SU-DHL-6 (cell line): Measurements from ENCODE around the gene HBZ.
"Not testable (repeated sequence)": the region's sequence is repeated elsewhere in the genome, so short reads cannot be mapped to it uniquely, and the experiment has no call there.

Source experiments
- H2AFZ ChIP-seq: fragments of 200-600 bp; sonication (generic); 2 replicates; pipeline ENCODE4 v1.6.1; 2014; ENCODE audit warnings: low read depth, mild to moderate bottlenecking, moderate library complexity, mixed read lengths, antibody characterized with exemption, low read length; ENCODE audit not compliant: severe bottlenecking
- H3F3A ChIP-seq: fragments of 200-600 bp; shearing (Covaris generic); 2 replicates; pipeline ENCODE4 v1.6.0; 2016; ENCODE audit warnings: antibody characterized with exemption, mild to moderate bottlenecking; ENCODE audit not compliant: insufficient read depth
- H3K27ac ChIP-seq: fragments of 200-600 bp; sonication (generic); 2 replicates; pipeline ENCODE4 v1.5.1; 2016; ENCODE audit warnings: low read depth, mild to moderate bottlenecking, low read length, moderate library complexity, mixed read lengths
- H3K27me3 ChIP-seq: fragments of 200-600 bp; sonication (generic), shearing (Covaris generic); 2 replicates; pipeline ENCODE4 v1.6.0; 2014; ENCODE audit warnings: mild to moderate bottlenecking, low read length
- H3K36me3 ChIP-seq: fragments of 200-600 bp; sonication (generic); 2 replicates; pipeline ENCODE4 v1.6.1; 2014; ENCODE audit warnings: mild to moderate bottlenecking, low read length, mixed read lengths
- H3K4me2 ChIP-seq: fragments of 300-600, 200-600 bp; shearing (Covaris generic), sonication (generic); 2 replicates; pipeline ENCODE4 v1.6.0; 2014; ENCODE audit warnings: low read length, low read depth, mild to moderate bottlenecking; ENCODE audit not compliant: poor library complexity, severe bottlenecking
- H3K4me3 ChIP-seq: fragments of 200-600 bp; sonication (generic); 2 replicates; pipeline ENCODE4 v1.5.1; 2014; ENCODE audit warnings: antibody characterized with exemption, low read length, mild to moderate bottlenecking, mixed read lengths; ENCODE audit not compliant: insufficient read depth, poor library complexity, severe bottlenecking
- H3K79me2 ChIP-seq: fragments of 200-600 bp; sonication (generic); 2 replicates; pipeline ENCODE4 v1.6.1; 2014; ENCODE audit warnings: mild to moderate bottlenecking, low read length, moderate library complexity; ENCODE audit not compliant: insufficient read depth
- H3K9ac ChIP-seq: fragments of 200-600 bp; sonication (generic); 2 replicates; pipeline ENCODE4 v1.7.0; 2014; ENCODE audit warnings: mild to moderate bottlenecking, low read length
- H3K9me2 ChIP-seq: fragments of 200-600 bp; sonication (generic); replicated peaks from 2 replicates; pipeline ENCODE4 v1.6.1; 2014; ENCODE audit warnings: low read length; ENCODE audit not compliant: insufficient read depth
- H3K9me3 ChIP-seq: fragments of 200-600 bp; sonication (generic); 2 replicates; pipeline ENCODE4 v1.6.1; 2014; ENCODE audit warnings: low read length, mixed read lengths; ENCODE audit not compliant: insufficient read depth
- H4K20me1 ChIP-seq: fragments of 200-600 bp; sonication (generic); 2 replicates; pipeline ENCODE4 v1.6.1; 2014; ENCODE audit warnings: low read depth, mild to moderate bottlenecking, antibody characterized with exemption, low read length, moderate library complexity, mixed read lengths
- EZH2phosphoT487 ChIP-seq: fragments of 200-600 bp; sonication (generic), shearing (Covaris generic); conservative IDR thresholded peaks from 2 replicates; pipeline ENCODE4 v1.6.1; 2018; ENCODE audit warnings: mild to moderate bottlenecking, antibody characterized with exemption, low read length, moderate library complexity, mixed read lengths
- TF ChIP-seq, protein P1 (sequence below): fragments of 200-600 bp; sonication (generic); IDR thresholded peaks from one replicate; pipeline ENCODE4 v1.5.1; 2017; ENCODE audit warnings: antibody characterized with exemption, mild to moderate bottlenecking, low read length, moderate library complexity; ENCODE audit not compliant: insufficient read depth, poor library complexity, severe bottlenecking

Gene HBZ

DNA sequence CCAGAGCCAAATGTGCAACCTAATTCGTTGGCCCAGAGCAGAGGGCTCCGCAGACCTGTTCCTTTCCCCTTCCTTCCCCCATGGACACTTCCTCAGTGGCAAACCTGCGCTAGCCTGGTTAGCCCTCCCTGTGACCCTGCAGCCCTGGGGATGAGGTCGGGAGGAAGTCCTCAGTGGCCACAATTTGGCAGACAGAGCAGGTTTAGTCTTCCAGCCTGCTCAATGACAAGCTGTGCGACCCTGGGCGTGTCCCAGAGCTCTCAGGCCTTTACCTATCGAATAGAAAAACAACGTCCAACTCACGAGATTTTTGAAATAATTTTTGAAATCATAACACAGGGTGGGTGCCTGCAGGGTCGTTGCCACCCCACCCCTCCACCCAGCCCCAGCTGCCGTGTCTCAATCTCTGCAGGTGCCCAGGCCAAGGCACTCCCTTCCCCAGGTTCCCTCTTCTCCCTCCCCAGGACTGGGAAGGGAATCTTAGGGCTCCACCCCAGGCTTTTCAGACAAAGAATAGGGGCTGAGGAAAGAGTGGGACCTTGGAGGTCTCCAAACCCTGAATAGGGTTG, 14.8 kb downstream of the HBZ start:
- Histone ChIP-seq H3K27ac (no peak overlapping the region), H2AFZ (no peak overlapping the region), H3K27me3 (no peaks in the 10 kb centered on the region), H3K4me3 (no peak overlapping the region), H3K9me3 (no peaks in the 10 kb centered on the region), H3K9ac (no peak overlapping the region), H3F3A (no peaks in the 10 kb centered on the region), H3K79me2 (no peaks in the 10 kb centered on the region), H3K4me2 (no peak overlapping the region), H3K36me3 (no peaks in the 10 kb centered on the region), H3K9me2 (no peaks in the 10 kb centered on the region), H4K20me1 (no peaks in the 10 kb centered on the region)
- no peak for TF ChIP-seq EZH2phosphoT487
- TF ChIP-seq, protein P1, sequence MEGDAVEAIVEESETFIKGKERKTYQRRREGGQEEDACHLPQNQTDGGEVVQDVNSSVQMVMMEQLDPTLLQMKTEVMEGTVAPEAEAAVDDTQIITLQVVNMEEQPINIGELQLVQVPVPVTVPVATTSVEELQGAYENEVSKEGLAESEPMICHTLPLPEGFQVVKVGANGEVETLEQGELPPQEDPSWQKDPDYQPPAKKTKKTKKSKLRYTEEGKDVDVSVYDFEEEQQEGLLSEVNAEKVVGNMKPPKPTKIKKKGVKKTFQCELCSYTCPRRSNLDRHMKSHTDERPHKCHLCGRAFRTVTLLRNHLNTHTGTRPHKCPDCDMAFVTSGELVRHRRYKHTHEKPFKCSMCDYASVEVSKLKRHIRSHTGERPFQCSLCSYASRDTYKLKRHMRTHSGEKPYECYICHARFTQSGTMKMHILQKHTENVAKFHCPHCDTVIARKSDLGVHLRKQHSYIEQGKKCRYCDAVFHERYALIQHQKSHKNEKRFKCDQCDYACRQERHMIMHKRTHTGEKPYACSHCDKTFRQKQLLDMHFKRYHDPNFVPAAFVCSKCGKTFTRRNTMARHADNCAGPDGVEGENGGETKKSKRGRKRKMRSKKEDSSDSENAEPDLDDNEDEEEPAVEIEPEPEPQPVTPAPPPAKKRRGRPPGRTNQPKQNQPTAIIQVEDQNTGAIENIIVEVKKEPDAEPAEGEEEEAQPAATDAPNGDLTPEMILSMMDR = no peak

DNA sequence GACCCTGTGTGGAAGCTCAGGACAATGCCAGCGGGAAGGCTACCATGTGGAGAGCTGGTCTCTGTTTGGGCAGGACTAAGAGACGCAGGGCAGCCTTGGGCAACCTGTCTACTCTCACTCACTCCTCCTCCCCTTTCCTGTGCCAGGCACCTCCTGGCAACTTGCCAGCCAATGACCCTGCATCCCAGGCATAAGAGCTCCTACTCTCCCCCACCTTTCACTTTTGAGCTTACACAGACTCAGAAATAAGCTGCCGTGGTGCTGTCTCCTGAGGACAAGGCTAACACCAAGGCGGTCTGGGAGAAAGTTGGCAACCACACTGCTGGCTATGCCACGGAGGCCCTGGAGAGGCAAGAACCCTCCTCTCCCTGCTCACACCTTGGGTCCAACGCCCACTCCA, 16.0 kb downstream of the HBZ start:
- no peaks in the 10 kb centered on the region for H3K36me3 ChIP-seq
- H4K20me1 ChIP-seq = no peaks in the 10 kb centered on the region
- no peaks in the 10 kb centered on the region for H3K27me3 ChIP-seq
- no peaks in the 10 kb centered on the region for H3K79me2 ChIP-seq
- TF ChIP-seq, protein P1 = no peak
- TF ChIP-seq EZH2phosphoT487 = no peak
- H3K4me2 ChIP-seq = no peak overlapping the region
- H3K9me3 ChIP-seq = no peaks in the 10 kb centered on the region
- no peaks in the 10 kb centered on the region for H3K9me2 ChIP-seq
- no peaks in the 10 kb centered on the region for H3F3A ChIP-seq
- H2AFZ ChIP-seq = no peak overlapping the region
- no peak overlapping the region for H3K4me3 ChIP-seq
- H3K27ac ChIP-seq = no peak overlapping the region
- no peak overlapping the region for H3K9ac ChIP-seq

DNA sequence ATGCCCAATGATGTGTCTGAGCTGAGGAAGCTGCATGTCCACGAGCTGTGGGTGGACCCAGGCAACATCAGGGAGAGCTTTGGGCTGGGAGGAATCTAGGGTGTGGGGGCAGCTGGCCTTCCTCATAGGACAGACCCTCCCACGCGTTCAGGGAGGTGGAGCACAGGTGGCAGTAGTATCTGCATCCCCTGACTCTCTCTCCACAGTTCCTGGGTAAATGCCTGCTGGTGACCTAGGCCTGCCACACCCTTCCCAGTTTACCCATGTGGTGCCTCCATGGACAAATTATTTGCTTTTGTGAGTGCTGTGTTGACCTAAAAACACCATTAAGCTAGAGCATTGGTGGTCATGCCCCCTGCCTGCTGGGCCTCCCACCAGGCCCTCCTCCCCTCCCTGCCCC, 16.6 kb downstream of the HBZ start:
- no peaks in the 10 kb centered on the region for H3K9me3 ChIP-seq
- H2AFZ ChIP-seq = no peak overlapping the region
- no peaks in the 10 kb centered on the region for H4K20me1 ChIP-seq
- no peaks in the 10 kb centered on the region for H3K79me2 ChIP-seq
- H3K4me2 ChIP-seq = no peak overlapping the region
- no peaks in the 10 kb centered on the region for H3K36me3 ChIP-seq
- H3K27ac ChIP-seq = no peak overlapping the region
- no peaks in the 10 kb centered on the region for H3K27me3 ChIP-seq
- no peak overlapping the region for H3K9ac ChIP-seq
- no peak overlapping the region for H3K4me3 ChIP-seq
- no peaks in the 10 kb centered on the region for H3K9me2 ChIP-seq
- TF ChIP-seq, protein P1 = no peak
- no peak for TF ChIP-seq EZH2phosphoT487
- H3F3A ChIP-seq = no peaks in the 10 kb centered on the region

DNA sequence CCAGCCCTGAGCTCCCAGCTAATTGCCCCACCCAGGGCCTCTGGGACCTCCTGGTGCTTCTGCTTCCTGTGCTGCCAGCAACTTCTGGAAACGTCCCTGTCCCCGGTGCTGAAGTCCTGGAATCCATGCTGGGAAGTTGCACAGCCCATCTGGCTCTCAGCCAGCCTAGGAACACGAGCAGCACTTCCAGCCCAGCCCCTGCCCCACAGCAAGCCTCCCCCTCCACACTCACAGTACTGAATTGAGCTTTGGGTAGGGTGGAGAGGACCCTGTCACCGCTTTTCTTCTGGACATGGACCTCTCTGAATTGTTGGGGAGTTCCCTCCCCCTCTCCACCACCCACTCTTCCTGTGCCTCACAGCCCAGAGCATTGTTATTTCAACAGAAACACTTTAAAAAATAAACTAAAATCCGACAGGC, 17.7 kb downstream of the HBZ start:
- not testable (repeated sequence) for H3K9me3 ChIP-seq, H2AFZ ChIP-seq, H3K9ac ChIP-seq, H3K36me3 ChIP-seq, H3K4me2 ChIP-seq, H4K20me1 ChIP-seq, H3F3A ChIP-seq, H3K4me3 ChIP-seq, H3K27me3 ChIP-seq, H3K27ac ChIP-seq, H3K9me2 ChIP-seq, H3K79me2 ChIP-seq
